AG04449 (cell line): ENCODE data around the gene DEDD.

Experiments used
- CTCF ChIA-PET: fragments of 350-600 bp; formaldehyde crosslinking; extraction: SDS; loops from one replicate; lab custom pipeline; 2021; ENCODE audit warnings: antibody characterized with exemption; lab: Yijun Ruan, JAX
- POLR2A ChIA-PET: fragments of 400-600, 350-600 bp; formaldehyde crosslinking; extraction: SDS; loops from one replicate; lab custom pipeline; 2020; ENCODE audit warnings: antibody characterized with exemption, inconsistent platforms; lab: Yijun Ruan, JAX
- DNase-seq: peaks from one replicate; pipeline ENCODE4 v3.0.0-alpha.2; 2010; ENCODE audit warnings: low read depth, low spot score
- H3K4me3 ChIP-seq: 2 replicates; pipeline ENCODE4 v1.5.1; 2011; ENCODE audit warnings: low read depth, mild to moderate bottlenecking, control low read depth, low read length
- CTCF ChIP-seq: IDR thresholded peaks from one replicate; pipeline ENCODE4 v1.5.1; 2011; ENCODE audit warnings: mild to moderate bottlenecking, moderate library complexity, low read length, control low read depth, inconsistent platforms; ENCODE audit not compliant: insufficient read depth; ENCODE audit errors: missing control alignments

DEDD gene

DNA sequence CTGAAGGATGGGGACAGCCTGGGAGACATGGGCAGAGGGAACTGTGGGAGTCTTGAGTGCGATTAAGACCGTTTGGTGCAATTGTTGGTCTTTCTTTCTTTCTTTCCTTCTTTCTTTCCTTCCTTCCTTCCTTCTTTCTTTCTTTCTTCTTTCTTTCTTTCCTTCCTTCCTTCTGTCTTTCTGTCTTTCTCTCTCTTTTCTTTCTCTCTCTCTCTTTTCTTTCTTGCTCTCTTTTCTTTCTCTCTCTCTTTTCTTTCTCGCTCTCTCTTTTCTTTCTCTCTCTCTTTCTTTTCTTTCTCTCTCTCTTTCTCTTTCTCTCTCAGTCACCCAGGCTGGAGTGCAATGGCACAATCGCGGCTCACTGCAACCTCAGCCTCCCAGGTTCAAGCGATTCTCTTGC is 37.2 kb downstream of the DEDD start:
- no peak for DNase-seq
- no peak overlapping the region for H3K4me3 ChIP-seq
- ChIA-PET POLR2A (no interaction called here), CTCF (interaction anchor here (1.1 to 7.9 kb wide), 7 partner anchors 9 to 101 kb away, joined by 3 to 146 read pairs (median 57); partner anchors contain the start of genes ARHGAP30, NIT1, PFDN2 and TSTD1)
- no peak for TF ChIP-seq CTCF

GRCh38 chr1:161094481-161094880 is 38.0 kb downstream of the DEDD start:
- H3K4me3 ChIP-seq: no peak overlapping the region
- CTCF ChIA-PET: interaction anchor here (3.3 to 7.9 kb wide), 5 partner anchors 12 to 100 kb away, joined by 19 to 146 read pairs (median 100); partner anchors contain the start of genes ARHGAP30, NIT1, PFDN2 and TSTD1
- no peak for TF ChIP-seq CTCF
- no peak for DNase-seq
- POLR2A ChIA-PET: no interaction called here

DNA sequence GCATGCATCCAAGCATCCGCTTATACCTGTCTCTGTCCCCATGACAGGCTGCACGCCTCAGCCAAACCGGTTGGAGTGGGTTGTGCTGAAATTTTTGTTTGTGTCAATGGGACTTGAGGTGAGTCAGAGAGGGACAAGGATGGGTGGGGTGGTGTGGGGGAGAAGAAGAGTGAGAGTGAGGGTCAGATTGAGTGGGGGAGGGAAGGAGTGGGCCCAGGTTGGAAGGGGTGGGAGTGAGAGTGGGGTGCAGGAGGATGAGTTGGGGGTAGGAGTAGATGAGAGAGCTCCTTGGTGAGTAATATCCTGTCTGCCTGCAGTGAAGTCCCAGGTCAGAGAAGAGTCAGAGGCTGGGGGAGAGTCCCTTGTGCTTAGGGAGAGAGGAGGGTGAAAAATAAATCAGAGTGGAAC is 39.8 kb downstream of the DEDD start:
- H3K4me3 ChIP-seq: no peak overlapping the region
- DNase-seq: no peak
- CTCF ChIA-PET: interaction anchor here (1.1 to 3.3 kb wide), 4 partner anchors 10 to 100 kb away, joined by 3 to 19 read pairs (median 8); no protein-coding TSS in a partner anchor
- TF ChIP-seq CTCF: no peak
- POLR2A ChIA-PET: no interaction called here

- no peak overlapping the region for H3K4me3 ChIP-seq
- ChIA-PET CTCF (interaction anchor here (1.1 to 3.3 kb wide), 3 partner anchors 9 to 81 kb away, joined by 3 to 19 read pairs (median 8); no protein-coding TSS in a partner anchor), POLR2A (no interaction called here)
- DNase-seq: no peak
- TF ChIP-seq CTCF: no peak
Observed at GRCh38 chr1:161091796-161092507, 40.5 kb downstream of the DEDD start.

DNA sequence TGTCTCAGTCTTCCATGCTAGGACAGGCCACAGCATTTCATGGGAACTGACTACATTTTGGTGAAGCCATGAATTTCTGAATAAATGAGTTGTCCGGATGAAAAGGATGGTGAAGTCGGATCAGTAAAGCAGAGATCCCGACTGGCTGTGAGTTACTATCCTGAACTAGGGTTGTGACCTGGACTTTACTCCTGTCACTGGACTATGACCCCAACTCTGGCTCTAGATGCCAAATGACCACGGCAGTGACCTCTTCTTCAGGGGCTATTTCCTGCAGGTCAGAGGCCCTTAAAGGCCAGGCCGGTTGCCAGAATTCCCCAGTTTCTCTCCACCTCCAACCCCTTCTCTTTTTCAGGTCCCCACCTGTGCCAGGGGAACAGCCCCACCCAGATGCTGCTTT is 41.4 kb downstream of the DEDD start:
- POLR2A ChIA-PET: no interaction called here
- H3K4me3 ChIP-seq: no peak overlapping the region
- no peak for TF ChIP-seq CTCF
- CTCF ChIA-PET: no interaction called here
- no peak for DNase-seq

- DNase-seq: no peak
- no peak overlapping the region for H3K4me3 ChIP-seq
- ChIA-PET CTCF (no interaction called here), POLR2A (no interaction called here)
- TF ChIP-seq CTCF: no peak
Observed at GRCh38 chr1:161090617-161091016, 41.9 kb downstream of the DEDD start.
